GM08714 (cell line): Measurements from ENCODE around the gene CETN1.

ENCODE experiments used
- H3K4me3 ChIP-seq: fragments of 200-500 bp; sonication (Bioruptor generic); 2 replicates; pipeline ENCODE4 v1.5.1; 2014; ENCODE audit warnings: mild to moderate bottlenecking, low read length, inconsistent platforms
- ZNF274 ChIP-seq: IDR thresholded peaks from 2 replicates; pipeline ENCODE4 v1.6.1; 2012; ENCODE audit warnings: mild to moderate bottlenecking, low read depth, low read length

Gene CETN1

DNA sequence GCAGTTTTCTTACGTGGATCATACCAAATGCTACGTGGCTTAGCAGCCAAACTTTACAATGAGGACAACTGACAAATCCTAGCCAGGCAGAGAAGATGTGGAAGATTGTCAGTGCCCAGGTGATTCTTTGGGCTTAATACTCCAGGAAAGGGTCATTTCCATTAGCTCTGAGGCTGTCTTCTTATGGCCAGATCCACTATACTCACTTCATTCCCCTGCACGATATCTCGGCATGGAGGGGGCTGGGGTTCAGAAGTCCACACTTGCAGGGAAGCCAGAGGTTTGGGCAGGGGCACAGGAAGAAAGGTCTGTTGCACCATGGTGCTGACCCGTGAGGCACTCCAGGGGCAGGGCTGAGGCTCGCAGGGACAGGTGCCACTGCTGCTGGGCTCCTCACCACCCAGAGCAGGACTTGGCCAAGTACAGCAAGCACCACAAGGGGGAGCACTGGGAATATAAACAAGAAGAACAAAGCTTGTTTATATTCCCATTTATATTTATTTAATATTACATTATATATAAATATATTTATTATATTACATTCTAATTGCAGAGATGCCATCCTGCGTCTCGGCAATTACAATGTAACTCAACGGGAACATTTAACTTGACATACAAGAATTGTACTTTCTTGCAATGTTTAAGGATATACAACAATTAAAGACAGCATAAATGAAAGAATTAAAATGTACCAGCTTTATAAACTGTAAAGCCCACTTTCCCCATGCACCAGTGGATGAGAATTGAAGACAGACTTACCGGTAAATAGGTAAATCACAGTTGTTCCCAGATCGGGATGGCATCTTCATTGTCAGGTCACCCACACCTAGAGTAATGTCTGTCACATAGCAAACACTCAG lies 43.8 kb downstream of the CETN1 start:
- no peak for TF ChIP-seq ZNF274

DNA sequence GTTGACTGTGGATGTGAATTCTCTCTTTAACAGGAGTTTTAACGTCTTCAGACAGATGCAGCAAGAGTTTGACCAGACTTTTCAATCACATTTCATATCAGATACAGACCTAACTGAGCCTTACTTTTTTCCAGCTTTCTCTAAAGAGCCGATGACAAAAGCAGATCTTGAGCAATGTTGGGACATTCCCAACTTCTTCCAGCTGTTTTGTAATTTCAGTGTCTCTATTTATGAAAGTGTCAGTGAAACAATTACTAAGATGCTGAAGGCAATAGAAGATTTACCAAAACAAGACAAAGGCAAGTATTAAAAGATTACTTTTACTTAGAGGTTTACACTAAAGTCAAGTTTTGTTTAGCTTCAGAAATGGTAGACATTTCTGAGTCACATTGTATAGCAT lies 47.1 kb downstream of the CETN1 start:
- no peak overlapping the region for H3K4me3 ChIP-seq
- TF ChIP-seq ZNF274, result no peak

More for the DNA sequence above, 43.8 kb downstream of the CETN1 start:
- H3K4me3 ChIP-seq, result no peak overlapping the region

DNA sequence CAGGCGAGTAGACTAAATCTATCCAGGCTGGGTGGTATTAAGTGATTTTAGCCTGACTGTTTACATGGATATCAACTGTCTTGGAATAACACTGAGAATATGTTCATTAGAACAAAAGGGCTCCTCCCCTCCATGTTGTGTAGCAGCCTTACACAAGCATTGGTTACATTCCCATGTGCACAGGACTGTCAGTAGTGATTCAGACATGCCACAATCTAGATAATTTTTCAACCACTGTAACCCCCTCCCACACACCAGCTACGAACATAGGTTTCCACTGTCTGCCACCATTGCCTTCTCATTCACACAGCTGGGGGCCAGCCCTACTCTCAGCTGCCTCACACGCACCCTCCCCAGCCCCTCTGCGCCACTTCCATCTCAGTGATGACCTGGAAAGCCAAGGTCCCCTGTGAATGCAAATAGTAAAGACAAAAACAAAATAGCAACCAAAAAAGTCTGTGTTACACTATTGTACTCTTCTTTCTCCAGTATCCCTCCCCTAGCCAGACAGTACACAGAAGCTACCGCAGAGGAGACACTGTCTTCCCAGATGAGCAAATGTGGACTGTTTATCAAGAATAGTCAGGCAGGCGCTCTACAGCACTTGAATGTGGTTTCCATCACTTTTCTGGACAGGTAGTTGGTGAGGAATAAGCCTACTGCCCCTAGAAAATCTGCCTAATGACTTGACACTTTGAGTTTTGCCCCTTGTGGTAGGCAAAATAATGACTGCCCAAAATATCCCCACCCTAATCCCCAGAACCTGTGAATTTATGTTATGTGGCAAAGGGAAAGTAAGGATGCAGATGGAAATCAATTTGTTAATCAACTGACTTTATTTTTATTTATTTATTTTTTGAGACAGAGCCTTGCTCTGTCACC lies 49.3 kb downstream of the CETN1 start:
- no peak overlapping the region for H3K4me3 ChIP-seq
- TF ChIP-seq ZNF274, result no peak

DNA sequence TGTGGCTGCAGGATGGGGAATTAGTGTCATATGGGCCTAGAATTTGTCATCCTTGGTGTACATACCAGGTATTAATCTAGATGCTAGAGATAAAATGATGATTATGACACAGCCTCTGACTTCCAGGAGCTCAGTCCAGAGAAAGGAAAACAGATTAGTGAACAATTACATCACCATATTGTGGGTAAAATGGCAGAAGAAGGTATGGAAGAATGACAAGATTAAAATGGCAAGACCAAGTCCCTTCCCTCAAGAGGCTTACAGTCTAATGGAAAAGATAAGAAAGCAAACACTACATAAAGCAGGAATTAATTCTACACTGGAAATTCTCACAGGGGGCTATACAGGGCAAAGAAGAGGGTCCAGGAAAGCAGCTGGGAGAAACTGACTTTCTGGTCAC lies 51.4 kb downstream of the CETN1 start:
- no peak overlapping the region for H3K4me3 ChIP-seq
- TF ChIP-seq ZNF274, result no peak
